Stimulated activated CD8-positive, alpha-beta memory T cell treated with anti-CD3 and anti-CD28 coated beads, Interleukin-15, amount 100 ng/mL, for 24 hours (primary cell): Measurements from ENCODE around the gene PP2D1.
A peak's percentile ranks its signal among the peaks of the same experiment; 100 is the strongest.
"Not testable (repeated sequence)": the region's sequence is repeated elsewhere in the genome, so short reads cannot be mapped to it uniquely, and the experiment has no call there.

Experiments used
- DNase-seq: peaks from one replicate; pipeline ENCODE4 v3.0.0-alpha.2; 2020; ENCODE audit warnings: low read depth

PP2D1 gene

GRCh38 chr3:20039765-20040547 is 27.9 kb upstream of the PP2D1 start, which contains the start of gene KAT2B:
Gene KAT2B (plus strand): TSS chr3:20040446. CDS start chr3:20040478, 32 bp downstream.
- DNase-seq: peak; percentile 63

- DNase-seq: no peak
These were observed 27.4 kb upstream of the PP2D1 start for GRCh38 chr3:20039466-20039764.

- DNase-seq: no peak
These were observed 26.8 kb upstream of the PP2D1 start for GRCh38 chr3:20038699-20039465.

GRCh38 chr3:20037255-20037996 is 25.4 kb upstream of the PP2D1 start:
- DNase-seq: no peak

- no peak for DNase-seq
These were observed 23.0 kb upstream of the PP2D1 start for GRCh38 chr3:20035019-20035418.

- not testable (repeated sequence) for DNase-seq
These were observed 19.9 kb upstream of the PP2D1 start for GRCh38 chr3:20031939-20032338.

- DNase-seq: no peak
These were observed 16.9 kb upstream of the PP2D1 start for GRCh38 chr3:20028905-20029331.

GRCh38 chr3:20027136-20027535 is 15.1 kb upstream of the PP2D1 start:
- DNase-seq: no peak

GRCh38 chr3:20023623-20024405 is 11.8 kb upstream of the PP2D1 start:
- no peak for DNase-seq

- no peak for DNase-seq
These were observed 11.0 kb upstream of the PP2D1 start for GRCh38 chr3:20022954-20023622.

GRCh38 chr3:20016076-20016475 is 4.0 kb upstream of the PP2D1 start:
- DNase-seq: not testable (repeated sequence)

GRCh38 chr3:20015525-20015924 is 3.5 kb upstream of the PP2D1 start:
- no peak for DNase-seq

GRCh38 chr3:20013396-20013795 is 1.3 kb upstream of the PP2D1 start:
- no peak for DNase-seq

- DNase-seq: no peak
These were observed 3.4 kb downstream of the PP2D1 start for GRCh38 chr3:20008646-20009045.

GRCh38 chr3:20007960-20008359 is 4.1 kb downstream of the PP2D1 start:
- DNase-seq: no peak

GRCh38 chr3:20001932-20002331 is 10.1 kb downstream of the PP2D1 start:
- DNase-seq: no peak

- DNase-seq: no peak
These were observed 14.6 kb downstream of the PP2D1 start for GRCh38 chr3:19997502-19997901.

GRCh38 chr3:19994796-19995195 is 17.3 kb downstream of the PP2D1 start:
- no peak for DNase-seq

GRCh38 chr3:19988904-19989303 is 23.2 kb downstream of the PP2D1 start:
- DNase-seq: not testable (repeated sequence)

- no peak for DNase-seq
These were observed 40.0 kb downstream of the PP2D1 start for GRCh38 chr3:19972054-19972453.

- no peak for DNase-seq
These were observed 41.7 kb downstream of the PP2D1 start for GRCh38 chr3:19970327-19970726.
